Dermis lymphatic vessel endothelial cell (primary cell): ENCODE results near the gene PLA2G4D. TPM values are rescaled to one million over a fixed set of nuclear protein-coding genes. Genes with fewer than 3 reads are reported as not detected.

Source experiments
- total RNA-seq: library from RNA; depleted of rRNA; stranded (reverse); fragments of >200 nt; gene quantifications from 2 replicates; pipeline ENCODE4 v1.2.1, GENCODE V29; 2014

Gene PLA2G4D
- not detected in 2 replicates for total RNA-seq

GRCh38 chr15:42094512-42094963 is at the start of gene PLA2G4D:
Gene PLA2G4D (minus strand): TSS chr15:42094562. CDS start chr15:42094459, 103 bp downstream.

GRCh38 chr15:42020713-42021273 is 73.6 kb downstream of the PLA2G4D start, which contains the start of gene PLA2G4E:
Gene PLA2G4E (minus strand): TSS chr15:42021042. CDS start chr15:42021030, 12 bp downstream.

Other genes starting within 250 kb of the PLA2G4D start
- gene SPTBN5, start 200.5 kb downstream of the PLA2G4D start, total RNA-seq, result 0.76 and 1.0 TPM in 2 replicates
- 31.1 and 33.7 TPM in 2 replicates for gene EHD4, start 122.0 kb downstream of the PLA2G4D start, total RNA-seq
- not detected in 2 replicates for gene PLA2G4E, start 73.5 kb downstream of the PLA2G4D start, total RNA-seq
- not detected in 2 replicates for gene PLA2G4F, start 62.1 kb upstream of the PLA2G4D start, total RNA-seq
- gene VPS39, start 113.7 kb upstream of the PLA2G4D start, total RNA-seq, result 30.8 and 40.0 TPM in 2 replicates
- 14.0 and 14.4 TPM in 2 replicates for gene GANC, start 178.6 kb upstream of the PLA2G4D start, total RNA-seq
- 61.5 and 64.3 TPM in 2 replicates for gene TMEM87A, start 178.9 kb upstream of the PLA2G4D start, total RNA-seq